ENCODE measurements around the gene SLC7A14.

The SLC7A14 gene

GRCh38 chr3:170425491-170426239 lies 160.2 kb downstream of the SLC7A14 start:
- DNase-seq (ENCODE audit: low spot score) = no peak

- DNase-seq (ENCODE audit: low spot score) = no peak
Observed at GRCh38 chr3:170424879-170425278, 161.0 kb downstream of the SLC7A14 start.

GRCh38 chr3:170423001-170423615 lies 162.8 kb downstream of the SLC7A14 start:
- no peak for DNase-seq (ENCODE audit: low spot score)

GRCh38 chr3:170421758-170422157 lies 164.1 kb downstream of the SLC7A14 start:
- DNase-seq (ENCODE audit: low spot score) = no peak

GRCh38 chr3:170421111-170421641 lies 164.7 kb downstream of the SLC7A14 start:
- DNase-seq (ENCODE audit: low spot score) = no peak

GRCh38 chr3:170420307-170420821 lies 165.5 kb downstream of the SLC7A14 start:
- DNase-seq (ENCODE audit: low spot score) = no peak

GRCh38 chr3:170419557-170420087 lies 166.3 kb downstream of the SLC7A14 start:
- no peak for DNase-seq (ENCODE audit: low spot score)

- no peak for DNase-seq (ENCODE audit: low spot score)
Observed at GRCh38 chr3:170418422-170419398, 167.2 kb downstream of the SLC7A14 start, which contains the start of gene CLDN11. TSS of gene CLDN11 (plus strand) at chr3:170418868. CDS start at chr3:170419067, 199 bp downstream.

GRCh38 chr3:170417090-170417489 lies 168.8 kb downstream of the SLC7A14 start:
- DNase-seq (ENCODE audit: low spot score) = no peak

GRCh38 chr3:170414202-170414663 lies 171.6 kb downstream of the SLC7A14 start:
- peak; percentile 73 for DNase-seq (ENCODE audit: low spot score)

- DNase-seq (ENCODE audit: low spot score) = no peak
Observed at GRCh38 chr3:170413291-170413690, 172.6 kb downstream of the SLC7A14 start.

GRCh38 chr3:170410428-170411029 lies 175.3 kb downstream of the SLC7A14 start:
- peak; percentile 42 for DNase-seq (ENCODE audit: low spot score)
